Measurements from ENCODE around the gene IMPDH2.

Gene IMPDH2

GRCh38 chr3:48993834-48994233 lies 35.4 kb downstream of the IMPDH2 start:
- no peaks in the 10 kb centered on the region for H3F3A ChIP-seq (ENCODE audit: insufficient read depth, low read length)
- no peak overlapping the region for H3K4me2 ChIP-seq (ENCODE audit: low read depth, low read length)
- no peak overlapping the region for H2AFZ ChIP-seq (ENCODE audit: low read length)
- no peak for DNase-seq
- no peaks in the 10 kb centered on the region for H3K9me2 ChIP-seq (replicated peaks; ENCODE audit: insufficient read depth, low read length)
- TF ChIP-seq EZH2 (optimal IDR thresholded peaks at IDR 0.05; ENCODE audit: low read depth, low read length) (no peak), EZH2phosphoT487 (IDR thresholded peaks at IDR 0.05; ENCODE audit: low read length) (no peak), CTCF (IDR thresholded peaks at IDR 0.05; ENCODE audit: low read length) (no peak)
- H3K27me3 ChIP-seq (replicated peaks; ENCODE audit: insufficient read depth, low read length), result no peaks in the 10 kb centered on the region
- H3K4me3 ChIP-seq (ENCODE audit: low read length), result no peak overlapping the region
- H3K79me2 ChIP-seq (ENCODE audit: low read length), result peaks cover 43% of the 10 kb centered on the region
- no peaks in the 10 kb centered on the region for H3K36me3 ChIP-seq (replicated peaks; ENCODE audit: insufficient read depth, low read length)
- no peak overlapping the region for H3K9ac ChIP-seq (ENCODE audit: low read length)
- peaks cover 13% of the 10 kb centered on the region for H3K4me1 ChIP-seq (ENCODE audit: low read length)
- H4K20me1 ChIP-seq (ENCODE audit: insufficient read depth, low read length), result no peaks in the 10 kb centered on the region
- H3K9me3 ChIP-seq (replicated peaks; ENCODE audit: insufficient read depth, low read length), result no peaks in the 10 kb centered on the region
- H3K27ac ChIP-seq (ENCODE audit: low read length), result no peak overlapping the region

GRCh38 chr3:48991851-48992545 lies 37.2 kb downstream of the IMPDH2 start:
- Histone ChIP-seq H4K20me1 (ENCODE audit: insufficient read depth, low read length) (no peaks in the 10 kb centered on the region), H3K27me3 (replicated peaks; ENCODE audit: insufficient read depth, low read length) (no peaks in the 10 kb centered on the region), H3K4me3 (ENCODE audit: low read length) (peak overlapping the region; percentile 92), H3K9me2 (replicated peaks; ENCODE audit: insufficient read depth, low read length) (no peaks in the 10 kb centered on the region), H3K4me1 (ENCODE audit: low read length) (peaks cover 13% of the 10 kb centered on the region), H2AFZ (ENCODE audit: low read length) (no peak overlapping the region), H3K27ac (ENCODE audit: low read length) (no peak overlapping the region), H3K36me3 (replicated peaks; ENCODE audit: insufficient read depth, low read length) (no peaks in the 10 kb centered on the region), H3K9me3 (replicated peaks; ENCODE audit: insufficient read depth, low read length) (no peaks in the 10 kb centered on the region), H3K4me2 (ENCODE audit: low read depth, low read length) (peak overlapping the region; percentile 85; the same call in 1 of the 2 replicates), H3F3A (ENCODE audit: insufficient read depth, low read length) (peaks cover 3% of the 10 kb centered on the region; the same call in 1 of the 2 replicates), H3K9ac (ENCODE audit: low read length) (no peak overlapping the region), H3K79me2 (ENCODE audit: low read length) (peaks cover 43% of the 10 kb centered on the region)
- TF ChIP-seq CTCF (IDR thresholded peaks at IDR 0.05; ENCODE audit: low read length), result no peak
- no peak for TF ChIP-seq EZH2phosphoT487 (IDR thresholded peaks at IDR 0.05; ENCODE audit: low read length)
- no peak for TF ChIP-seq EZH2 (optimal IDR thresholded peaks at IDR 0.05; ENCODE audit: low read depth, low read length)
- DNase-seq, result no peak

DNA sequence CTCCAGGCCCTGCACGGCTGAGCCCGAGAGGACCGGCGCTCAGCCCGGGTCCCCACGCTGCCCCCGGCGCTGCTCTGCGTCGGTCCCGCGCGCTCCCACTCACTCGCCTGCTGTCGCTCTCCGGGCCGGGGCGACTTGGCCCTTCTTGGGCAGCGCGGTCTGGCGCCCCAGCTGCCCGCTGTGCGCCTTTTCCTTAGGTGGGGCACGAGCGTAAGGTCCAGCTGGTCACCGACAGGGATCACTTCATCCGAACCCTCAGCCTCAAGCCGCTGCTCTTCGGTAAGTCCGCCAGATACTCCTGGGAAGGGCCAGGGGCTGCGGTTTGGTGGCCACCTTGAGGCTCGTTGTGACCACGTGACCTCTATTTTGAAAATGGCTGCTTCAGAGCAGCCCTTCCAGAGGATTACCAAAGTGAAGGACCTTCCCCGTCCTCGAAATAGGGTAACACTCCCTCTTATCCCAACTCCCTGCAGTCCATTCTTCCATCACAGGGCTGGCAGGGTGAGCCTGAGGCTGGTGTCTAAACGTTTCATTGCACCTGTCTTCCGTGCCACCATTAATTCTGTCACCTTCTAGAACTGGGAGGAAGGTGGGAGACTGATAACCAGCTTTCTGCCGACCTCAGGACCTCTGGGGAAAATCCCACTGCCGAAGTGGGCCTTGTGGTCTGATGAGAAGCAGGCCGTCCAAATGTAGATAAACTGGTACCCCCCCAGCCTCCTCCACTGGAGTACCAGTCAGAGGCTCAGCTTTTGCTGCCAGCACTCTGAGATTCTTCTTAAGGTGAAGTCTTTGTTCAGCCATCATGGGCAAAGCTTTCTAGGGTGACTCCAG lies 38.3 kb downstream of the IMPDH2 start:
- Histone ChIP-seq H3F3A (ENCODE audit: insufficient read depth, low read length) (peaks cover 3% of the 10 kb centered on the region; the same call in 1 of the 2 replicates), H2AFZ (ENCODE audit: low read length) (peak overlapping the region; percentile 88), H3K36me3 (replicated peaks; ENCODE audit: insufficient read depth, low read length) (no peaks in the 10 kb centered on the region), H3K27ac (ENCODE audit: low read length) (peak overlapping the region; percentile 33; the same call in 1 of the 2 replicates), H3K4me1 (ENCODE audit: low read length) (peaks cover 13% of the 10 kb centered on the region), H3K9me3 (replicated peaks; ENCODE audit: insufficient read depth, low read length) (no peaks in the 10 kb centered on the region), H3K9ac (ENCODE audit: low read length) (peak overlapping the region; percentile 80), H3K4me3 (ENCODE audit: low read length) (peak overlapping the region; percentile 92), H4K20me1 (ENCODE audit: insufficient read depth, low read length) (no peaks in the 10 kb centered on the region), H3K27me3 (replicated peaks; ENCODE audit: insufficient read depth, low read length) (no peaks in the 10 kb centered on the region), H3K4me2 (ENCODE audit: low read depth, low read length) (peak overlapping the region; percentile 85), H3K9me2 (replicated peaks; ENCODE audit: insufficient read depth, low read length) (no peaks in the 10 kb centered on the region), H3K79me2 (ENCODE audit: low read length) (peaks cover 43% of the 10 kb centered on the region)
- DNase-seq, result peak; percentile 36
- no peak for TF ChIP-seq EZH2phosphoT487 (IDR thresholded peaks at IDR 0.05; ENCODE audit: low read length)
- no peak for TF ChIP-seq EZH2 (optimal IDR thresholded peaks at IDR 0.05; ENCODE audit: low read depth, low read length)

Measured in MM.1S (cell line).